ENCODE measurements around the gene WDR90. TPM values are rescaled to one million over a fixed set of nuclear protein-coding genes. Genes with fewer than 3 reads are reported as not detected.

Gene WDR90
- total RNA-seq, 1 donor from 2014 or later, result 34.9 TPM

DNA sequence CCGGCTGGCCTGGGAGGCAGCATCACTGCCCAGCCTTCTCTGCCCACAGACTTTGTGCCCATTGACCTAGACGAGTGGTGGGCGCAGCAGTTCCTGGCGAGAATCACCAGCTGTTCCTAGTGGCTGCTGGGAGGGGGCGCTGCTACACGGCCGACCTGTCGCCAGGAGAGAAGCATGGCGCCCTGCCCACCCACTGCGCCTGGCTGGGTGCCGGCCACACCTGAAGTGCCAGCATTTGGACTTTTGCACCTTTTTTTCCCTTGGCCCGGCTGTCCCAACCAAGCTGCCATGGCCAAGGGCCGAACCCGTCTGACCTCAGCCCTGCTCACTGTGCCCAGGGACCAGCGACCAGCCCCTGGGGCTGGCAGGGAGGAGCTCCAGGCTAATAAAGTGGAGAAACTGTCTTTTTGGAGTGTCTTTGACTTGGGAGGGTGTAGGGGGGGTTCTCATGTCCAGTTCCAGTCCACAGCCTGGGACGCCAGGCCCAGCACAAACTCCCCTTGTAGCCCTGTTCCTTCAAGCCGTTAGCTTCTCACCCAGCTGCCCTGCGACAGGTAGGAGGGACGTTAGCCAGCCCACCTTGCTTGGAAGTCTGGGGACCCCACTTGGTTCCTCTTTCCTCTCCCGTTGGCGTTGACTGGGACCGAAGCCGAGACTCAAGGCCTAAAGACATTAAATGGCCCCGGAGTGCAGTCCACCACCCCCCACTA, 939 bp upstream of the WDR90 start:
- intact Hi-C loops (cut with DNase I), result loop anchor here (10.0 kb wide), 1 partner anchor 263 kb away; the partner anchor contains the start of gene PGAP6
- H3K36me3 ChIP-seq, result no peaks in the 10 kb centered on the region
- peaks cover 51% of the 10 kb centered on the region for H3K4me1 ChIP-seq
- peak overlapping the region; percentile 75 for H3K27ac ChIP-seq
- H3K4me3 ChIP-seq, result peak overlapping the region; percentile 62 to 72
- TF ChIP-seq POLR2A (IDR thresholded peaks at IDR 0.05) (no peak), POLR2AphosphoS5 (IDR thresholded peaks at IDR 0.05; ENCODE audit: insufficient read depth in 1 of 2, low read depth in 1 of 2) (no peak)
- TF ChIP-seq, protein P1, sequence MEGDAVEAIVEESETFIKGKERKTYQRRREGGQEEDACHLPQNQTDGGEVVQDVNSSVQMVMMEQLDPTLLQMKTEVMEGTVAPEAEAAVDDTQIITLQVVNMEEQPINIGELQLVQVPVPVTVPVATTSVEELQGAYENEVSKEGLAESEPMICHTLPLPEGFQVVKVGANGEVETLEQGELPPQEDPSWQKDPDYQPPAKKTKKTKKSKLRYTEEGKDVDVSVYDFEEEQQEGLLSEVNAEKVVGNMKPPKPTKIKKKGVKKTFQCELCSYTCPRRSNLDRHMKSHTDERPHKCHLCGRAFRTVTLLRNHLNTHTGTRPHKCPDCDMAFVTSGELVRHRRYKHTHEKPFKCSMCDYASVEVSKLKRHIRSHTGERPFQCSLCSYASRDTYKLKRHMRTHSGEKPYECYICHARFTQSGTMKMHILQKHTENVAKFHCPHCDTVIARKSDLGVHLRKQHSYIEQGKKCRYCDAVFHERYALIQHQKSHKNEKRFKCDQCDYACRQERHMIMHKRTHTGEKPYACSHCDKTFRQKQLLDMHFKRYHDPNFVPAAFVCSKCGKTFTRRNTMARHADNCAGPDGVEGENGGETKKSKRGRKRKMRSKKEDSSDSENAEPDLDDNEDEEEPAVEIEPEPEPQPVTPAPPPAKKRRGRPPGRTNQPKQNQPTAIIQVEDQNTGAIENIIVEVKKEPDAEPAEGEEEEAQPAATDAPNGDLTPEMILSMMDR (IDR thresholded peaks at IDR 0.05), result no peak
- no peak for DNase-seq (ENCODE audit: extremely low spot score in 2 of 2)
- no peaks in the 10 kb centered on the region for H3K27me3 ChIP-seq
- H3K9me3 ChIP-seq, result no peaks in the 10 kb centered on the region

DNA sequence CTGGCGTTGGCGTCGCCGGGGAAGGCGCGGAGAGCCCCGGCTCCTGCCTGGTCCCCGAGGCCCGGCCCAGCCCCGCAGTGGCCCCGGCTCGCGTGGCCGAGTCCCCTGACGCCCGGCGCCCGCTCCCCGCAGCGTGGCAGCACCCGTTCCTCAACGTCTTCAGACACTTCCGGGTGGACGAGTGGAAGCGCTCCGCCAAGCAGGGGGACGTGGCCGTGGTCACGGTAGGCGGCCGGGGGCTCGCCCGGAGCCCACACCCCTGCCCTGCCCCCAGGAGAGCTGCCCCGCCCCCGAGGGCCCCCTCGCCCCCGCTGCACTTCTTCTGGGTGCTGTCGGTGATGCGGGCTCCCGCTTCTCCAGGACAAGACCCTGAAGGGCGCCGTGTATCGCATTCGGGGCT, 466 bp downstream of the WDR90 start:
- DNase-seq (ENCODE audit: extremely low spot score in 2 of 2), result no peak
- Histone ChIP-seq H3K9me3 (no peaks in the 10 kb centered on the region), H3K27ac (peak overlapping the region; percentile 75), H3K4me3 (peak overlapping the region; percentile 62 to 72), H3K36me3 (no peaks in the 10 kb centered on the region), H3K4me1 (peaks cover 43% of the 10 kb centered on the region), H3K27me3 (no peaks in the 10 kb centered on the region)
- intact Hi-C loops (cut with DNase I), result loop anchor here (10.0 kb wide), 1 partner anchor 265 kb away; the partner anchor contains the start of gene PGAP6
- no peak for TF ChIP-seq POLR2A (IDR thresholded peaks at IDR 0.05)
- TF ChIP-seq, protein P1 (IDR thresholded peaks at IDR 0.05), result no peak
- no peak for TF ChIP-seq POLR2AphosphoS5 (IDR thresholded peaks at IDR 0.05; ENCODE audit: insufficient read depth in 1 of 2, low read depth in 1 of 2)

DNA sequence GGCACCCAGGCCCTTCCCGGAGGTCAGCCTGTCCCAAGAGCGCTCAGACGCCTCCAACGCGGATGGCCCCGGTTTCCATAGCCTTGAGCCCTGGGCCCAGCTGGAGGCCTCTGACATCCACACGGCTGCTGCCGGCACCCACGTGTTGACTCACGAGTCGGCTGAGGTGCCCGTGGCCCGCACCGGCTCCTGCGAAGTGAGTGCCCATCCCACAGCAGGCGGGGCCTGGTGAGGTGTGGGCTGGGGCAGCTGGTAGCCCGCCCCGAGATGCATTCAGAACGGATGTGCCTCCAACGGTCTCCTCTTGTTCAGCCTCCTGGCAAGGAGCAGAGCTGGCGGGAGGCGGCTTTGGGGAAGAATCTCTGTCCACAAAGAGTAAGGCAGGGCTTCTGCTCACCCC, 2.7 kb downstream of the WDR90 start:
- TF ChIP-seq POLR2AphosphoS5 (IDR thresholded peaks at IDR 0.05; ENCODE audit: insufficient read depth in 1 of 2, low read depth in 1 of 2), result no peak
- TF ChIP-seq, protein P1 (IDR thresholded peaks at IDR 0.05), result no peak
- no peak for TF ChIP-seq POLR2A (IDR thresholded peaks at IDR 0.05)
- Histone ChIP-seq H3K27me3 (no peaks in the 10 kb centered on the region), H3K9me3 (no peaks in the 10 kb centered on the region), H3K4me3 (no peak overlapping the region), H3K36me3 (no peaks in the 10 kb centered on the region), H3K4me1 (peaks cover 27% of the 10 kb centered on the region), H3K27ac (no peak overlapping the region)
- intact Hi-C loops (cut with DNase I), result no loop called here
- no peak for DNase-seq (ENCODE audit: extremely low spot score in 2 of 2)

DNA sequence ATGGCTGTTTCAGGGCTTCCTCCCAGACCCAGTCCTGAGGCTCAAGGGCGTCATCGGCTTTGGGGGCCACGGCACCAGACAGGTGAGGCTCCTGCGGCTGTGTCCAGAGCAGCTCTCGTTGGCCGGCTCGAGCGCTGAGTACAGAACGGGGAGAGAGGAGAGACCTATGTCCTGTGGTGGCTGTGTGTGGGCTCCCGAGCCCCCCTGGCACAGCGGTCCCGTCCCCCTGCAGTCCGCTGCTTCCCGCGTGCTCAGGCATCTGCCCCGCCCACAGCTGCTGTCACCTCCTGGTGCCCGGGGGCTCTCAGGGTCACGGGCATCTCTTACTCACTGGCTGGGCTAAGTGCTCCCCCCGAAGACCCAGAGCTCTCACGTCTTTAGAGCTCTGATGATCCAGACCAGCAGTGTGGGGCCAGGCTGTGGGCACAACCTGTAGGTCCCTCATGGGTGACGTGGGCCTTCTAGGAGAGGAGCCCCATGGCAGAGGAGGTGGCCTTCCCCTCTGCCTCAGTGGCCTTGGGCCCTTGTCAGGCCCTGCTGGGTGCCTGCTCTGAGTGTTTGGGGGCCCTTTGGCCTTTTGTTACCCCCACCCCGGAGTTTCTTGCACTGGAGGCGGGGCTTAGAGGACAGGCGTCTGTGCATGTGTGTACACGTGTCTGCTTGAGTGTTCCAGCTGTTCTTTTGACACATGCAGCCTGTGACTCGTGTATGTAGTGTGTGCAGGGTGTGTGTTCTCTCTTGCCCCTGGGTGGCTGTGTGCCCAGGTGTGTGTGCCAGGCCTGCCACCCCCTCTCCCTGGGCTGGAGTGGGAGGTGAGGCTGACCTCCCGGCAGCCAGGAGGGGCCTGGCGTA, 3.5 kb downstream of the WDR90 start:
- no peak overlapping the region for H3K27ac ChIP-seq
- peaks cover 20% of the 10 kb centered on the region for H3K4me1 ChIP-seq
- TF ChIP-seq POLR2AphosphoS5 (IDR thresholded peaks at IDR 0.05; ENCODE audit: insufficient read depth in 1 of 2, low read depth in 1 of 2) (no peak), POLR2A (IDR thresholded peaks at IDR 0.05) (no peak)
- TF ChIP-seq, protein P1 (IDR thresholded peaks at IDR 0.05), result no peak
- intact Hi-C loops (cut with DNase I), result no loop called here
- H3K27me3 ChIP-seq, result no peaks in the 10 kb centered on the region
- H3K36me3 ChIP-seq, result no peaks in the 10 kb centered on the region
- H3K9me3 ChIP-seq, result no peaks in the 10 kb centered on the region
- no peak overlapping the region for H3K4me3 ChIP-seq
- no peak for DNase-seq (ENCODE audit: extremely low spot score in 2 of 2)
